Cerebellar nuclear complex (tissue), 1 donor: ENCODE results near the gene SERPINF2.
"Not testable (repeated sequence)": the region's sequence is repeated elsewhere in the genome, so short reads cannot be mapped to it uniquely, and the experiment has no call there.

Experiments used
- DNase-seq, 2 experiments: peaks; one replicate each; lab custom pipeline; 2025; lab: John Stamatoyannopoulos, UW

The SERPINF2 gene

GRCh38 chr17:1735418-1735817 is 7.3 kb upstream of the SERPINF2 start:
- no peak for DNase-seq

GRCh38 chr17:1735834-1736347 is 6.8 kb upstream of the SERPINF2 start:
- DNase-seq = no peak

GRCh38 chr17:1736348-1737281 is 6.1 kb upstream of the SERPINF2 start:
- no peak for DNase-seq

GRCh38 chr17:1737531-1738291 is 5.0 kb upstream of the SERPINF2 start:
- DNase-seq = no peak

GRCh38 chr17:1741899-1742298 is 772 bp upstream of the SERPINF2 start:
- DNase-seq = not testable (repeated sequence)

- no peak for DNase-seq
Measured at GRCh38 chr17:1743088-1743439, 393 bp downstream of the SERPINF2 start.

GRCh38 chr17:1744551-1745512 is 2.2 kb downstream of the SERPINF2 start:
- DNase-seq = no peak

- no peak for DNase-seq
Measured at GRCh38 chr17:1745513-1746020, 2.9 kb downstream of the SERPINF2 start.

- DNase-seq = no peak
Measured at GRCh38 chr17:1746975-1747543, 4.4 kb downstream of the SERPINF2 start.

- no peak for DNase-seq
Measured at GRCh38 chr17:1750628-1751027, 8.0 kb downstream of the SERPINF2 start.

GRCh38 chr17:1752425-1753262 is 10.0 kb downstream of the SERPINF2 start:
- no peak for DNase-seq

GRCh38 chr17:1753767-1754429 is 11.2 kb downstream of the SERPINF2 start:
- DNase-seq = no peak

GRCh38 chr17:1754430-1755112 is 11.9 kb downstream of the SERPINF2 start:
- DNase-seq = no peak

GRCh38 chr17:1755252-1755826 is 12.7 kb downstream of the SERPINF2 start:
- no peak for DNase-seq

- no peak for DNase-seq
Measured at GRCh38 chr17:1755827-1756262, 13.2 kb downstream of the SERPINF2 start.

- no peak for DNase-seq
Measured at GRCh38 chr17:1758807-1759206, 16.1 kb downstream of the SERPINF2 start.

GRCh38 chr17:1759529-1759928 is 16.9 kb downstream of the SERPINF2 start:
- DNase-seq = no peak

- DNase-seq = no peak
Measured at GRCh38 chr17:1762233-1762900, 19.7 kb downstream of the SERPINF2 start.
